ENCODE measurements around the gene ZBED6. TPM values are rescaled to one million over a fixed set of nuclear protein-coding genes. Genes with fewer than 3 reads are reported as not detected.

Gene ZBED6
- total and polyA plus RNA-seq, 2 experiments from 2014 or later, result 2.5 to 4.8 TPM

GRCh38 chr1:203771901-203772301 lies 23.5 kb upstream of the ZBED6 start:
- Histone ChIP-seq H3K4me3 (no peak overlapping the region), H3K27me3 (ENCODE audit: insufficient read depth) (no peaks in the 10 kb centered on the region), H3K79me2 (replicated peaks; ENCODE audit: insufficient read depth) (no peaks in the 10 kb centered on the region), H3K36me3 (ENCODE audit: insufficient read depth) (no peaks in the 10 kb centered on the region), H3K9me2 (ENCODE audit: insufficient read depth) (0 out of 2 replicates have a peak, but pooled peaks cover 8% of the 10 kb centered on the region), H3F3A (replicated peaks; ENCODE audit: low read depth) (no peaks in the 10 kb centered on the region), H4K20me1 (replicated peaks; ENCODE audit: insufficient read depth) (no peaks in the 10 kb centered on the region), H3K4me1 (ENCODE audit: insufficient read depth) (0 out of 2 replicates have a peak, but pooled peaks cover 5% of the 10 kb centered on the region), H3K27ac (ENCODE audit: low read depth) (no peak overlapping the region), H2AFZ (peak overlapping the region; percentile 69), H3K4me2 (no peak overlapping the region)
- no peak for TF ChIP-seq JUNB (IDR thresholded peaks at IDR 0.05; ENCODE audit: unreplicated experiment)
- no peak for TF ChIP-seq ZNF114 (CRISPR knock-in tag; IDR thresholded peaks at IDR 0.05)
- no peak for TF ChIP-seq STAT1 (IDR thresholded peaks at IDR 0.05; ENCODE audit: unreplicated experiment)
- Mint-ChIP-seq H3K4me3 (no peak overlapping the region), H3K4me1 (peaks cover 9% of the 10 kb centered on the region), H3K9me3 (no peaks in the 10 kb centered on the region), H3K36me3 (ENCODE audit: low read depth) (no peaks in the 10 kb centered on the region), H3K27ac (no peak overlapping the region), H3K27me3 (ENCODE audit: insufficient read depth, low read depth, poor library complexity) (peaks cover 6% of the 10 kb centered on the region)
- DNase-seq (ENCODE audit: low spot score), result no peak
- no peak for ATAC-seq

- no peak for TF ChIP-seq ZNF462 (CRISPR knock-in tag; IDR thresholded peaks at IDR 0.05)
- peak; percentile 42; the same call in 1 of the 2 replicates for TF ChIP-seq NANOG (IDR thresholded peaks at IDR 0.05; ENCODE audit: borderline replicate concordance)
- ATAC-seq, result peak; percentile 48; the same call in 2 of the 3 replicates
- H3K4me1 ChIP-seq (ENCODE audit: insufficient read depth), result 0 out of 2 replicates have a peak, but pooled peaks cover 5% of the 10 kb centered on the region
- H3K9me2 ChIP-seq (ENCODE audit: insufficient read depth), result 0 out of 2 replicates have a peak, but pooled peaks cover 8% of the 10 kb centered on the region
- no peaks in the 10 kb centered on the region for H4K20me1 ChIP-seq (replicated peaks; ENCODE audit: insufficient read depth)
- Mint-ChIP-seq H3K36me3 (ENCODE audit: low read depth) (no peaks in the 10 kb centered on the region), H3K27ac (no peak overlapping the region), H3K9me3 (no peaks in the 10 kb centered on the region), H3K4me3 (no peak overlapping the region), H3K27me3 (ENCODE audit: insufficient read depth, low read depth, poor library complexity) (peaks cover 8% of the 10 kb centered on the region), H3K4me1 (peaks cover 9% of the 10 kb centered on the region)
- no peaks in the 10 kb centered on the region for H3F3A ChIP-seq (replicated peaks; ENCODE audit: low read depth)
- no peak overlapping the region for H3K4me2 ChIP-seq
- no peaks in the 10 kb centered on the region for H3K36me3 ChIP-seq (ENCODE audit: insufficient read depth)
- H3K79me2 ChIP-seq (replicated peaks; ENCODE audit: insufficient read depth), result no peaks in the 10 kb centered on the region
- no peak overlapping the region for H2AFZ ChIP-seq
- no peak overlapping the region for H3K27ac ChIP-seq (ENCODE audit: low read depth)
- H3K27me3 ChIP-seq (ENCODE audit: insufficient read depth), result no peaks in the 10 kb centered on the region
- H3K4me3 ChIP-seq, result no peak overlapping the region
- DNase-seq (ENCODE audit: low spot score), result peak; percentile 37
These were observed 22.6 kb upstream of the ZBED6 start for GRCh38 chr1:203772836-203773235.
